Sigmoid colon (tissue), 7 donors: ENCODE results near the gene ANXA3. TPM values are rescaled to one million over a fixed set of nuclear protein-coding genes. Genes with fewer than 3 reads are reported as not detected.
A peak's percentile ranks its signal among the peaks of the same experiment; 100 is the strongest.

Source experiments
- DNase-seq: peaks from one replicate; pipeline ENCODE4 v3.0.0-alpha.2; 2019
- H3K27ac ChIP-seq, 4 donors: fragments of 200-600 bp; sonication (generic); one replicate each; pipeline ENCODE4 v1.5.1; 2016 to 2019; ENCODE audit warnings: mild to moderate bottlenecking in 1 of 4
- H3K27me3 ChIP-seq, 3 donors: fragments of 200-600 bp; sonication (generic); one replicate each; pipeline ENCODE4 v1.5.1; 2019; ENCODE audit warnings: mild to moderate bottlenecking in 1 of 3
- H3K36me3 ChIP-seq, 4 donors: fragments of 200-600 bp; sonication (generic); one replicate each; pipeline ENCODE4 v1.5.1; 2016 to 2019
- H3K4me1 ChIP-seq, 4 donors: fragments of 200-600 bp; sonication (generic); one replicate each; pipeline ENCODE4 v1.5.1; 2017 to 2019
- H3K4me3 ChIP-seq, 4 donors: fragments of 200-600 bp; sonication (generic); one replicate each; pipeline ENCODE4 v1.5.1; 2017 to 2019; ENCODE audit warnings: mild to moderate bottlenecking in 2 of 4, moderate library complexity in 1 of 4
- H3K9me3 ChIP-seq, 4 donors: fragments of 200-600 bp in 3 of 4; sonication (generic) in 3 of 4; one replicate each; pipeline versions ENCODE4 v1.5.1 to v1.6.1; 2013 to 2019
- EP300 ChIP-seq, 4 donors: sonication (generic); formaldehyde crosslinking; IDR thresholded peaks; one replicate each; pipeline ENCODE4 v1.6.1; 2017; ENCODE audit warnings: antibody characterized with exemption in 4 of 4
- POLR2A ChIP-seq, 2 donors: fragments of 450-650 bp; IDR thresholded peaks; one replicate each; pipeline ENCODE4 v1.6.1; 2016; ENCODE audit warnings: antibody characterized with exemption in 2 of 2, mild to moderate bottlenecking in 2 of 2, moderate library complexity in 2 of 2
- POLR2AphosphoS5 ChIP-seq, 4 donors: sonication (generic); formaldehyde crosslinking; IDR thresholded peaks; one replicate each; pipeline ENCODE4 v1.6.1; 2017; ENCODE audit warnings: antibody characterized with exemption in 4 of 4
- WGBS, 2 donors: extraction: QIAGEN DNeasy Blood & Tissue Kit; methylation state at CpG; one replicate each; pipeline ENCODE4 v1.1.7; 2013; 5-methylcytosine and 5-hydroxymethylcytosine counted together
- intact Hi-C: fragments of 100-400 bp; cut with DNase I; formaldehyde crosslinking; loops from one replicate; pipeline ENCODE4 v1.15.1; 2023
- polyA plus RNA-seq, 3 donors: library from polyadenylated mRNA; stranded (reverse); fragments of 200-250 nt; gene quantifications; one replicate each; pipeline ENCODE4 v1.2.3, GENCODE V29; 2013
- total RNA-seq, 4 donors: library from RNA; depleted of rRNA; stranded (reverse); fragments of >200 nt; gene quantifications; one replicate each; pipeline ENCODE4 v1.1.0, GENCODE V29; 2016
- TF ChIP-seq, protein P1 (sequence below), 4 experiments: fragments of 450-650 bp in 3 of 4; fragments of 200-600 bp in 1 of 4; IDR thresholded peaks; one replicate each; pipeline ENCODE4 v1.5.1; 2016 to 2019; ENCODE audit warnings: antibody characterized with exemption in 4 of 4, mild to moderate bottlenecking in 3 of 4, moderate library complexity in 2 of 4
- donor health status: healthy with polysubstance abuse.
- donor health status: Bipolar disorder and iron deficiency.
- donor health status: healthy.

The ANXA3 gene
- total and polyA plus RNA-seq, 7 donors = 17.8 to 109 (median 46.4) TPM

DNA sequence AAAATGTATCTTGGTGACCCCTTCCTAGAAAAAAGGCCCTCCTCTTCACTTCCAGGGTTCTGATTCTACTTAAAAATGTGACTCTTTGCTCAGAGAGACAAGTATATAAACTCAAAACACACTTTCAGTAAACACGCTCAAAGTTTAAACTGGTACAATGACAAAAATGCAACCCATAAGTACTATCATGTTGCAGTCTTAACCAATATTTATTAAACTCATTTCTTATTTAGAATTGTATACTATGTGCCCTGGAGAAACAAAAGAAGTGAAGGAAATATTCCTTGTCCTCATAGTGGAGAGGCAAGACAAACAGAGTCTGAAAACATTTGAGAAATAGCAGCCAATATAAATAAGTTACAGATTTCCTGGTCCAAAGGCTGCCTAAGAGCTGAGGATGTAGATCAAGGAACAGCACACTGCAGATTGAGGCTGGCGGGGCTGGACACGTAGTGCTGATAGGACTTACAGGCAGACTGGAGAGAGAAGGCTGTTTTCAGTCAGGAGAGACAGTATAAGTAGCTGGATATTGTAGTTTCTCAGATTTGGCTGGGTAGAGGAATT, 39.1 kb upstream of the ANXA3 start:
- Histone ChIP-seq H3K36me3 (peaks cover 0 to 10% (median 0%) of the 10 kb centered on the region in 4 donors), H3K27me3 (no peaks in the 10 kb centered on the region), H3K4me3 (no peak overlapping the region), H3K27ac (no peak overlapping the region), H3K4me1 (no peaks in the 10 kb centered on the region), H3K9me3 (no peaks in the 10 kb centered on the region)
- 16 to 61% methylated on average over 3 of the region's 3 CpGs for WGBS, 2 donors
- TF ChIP-seq, protein P1, sequence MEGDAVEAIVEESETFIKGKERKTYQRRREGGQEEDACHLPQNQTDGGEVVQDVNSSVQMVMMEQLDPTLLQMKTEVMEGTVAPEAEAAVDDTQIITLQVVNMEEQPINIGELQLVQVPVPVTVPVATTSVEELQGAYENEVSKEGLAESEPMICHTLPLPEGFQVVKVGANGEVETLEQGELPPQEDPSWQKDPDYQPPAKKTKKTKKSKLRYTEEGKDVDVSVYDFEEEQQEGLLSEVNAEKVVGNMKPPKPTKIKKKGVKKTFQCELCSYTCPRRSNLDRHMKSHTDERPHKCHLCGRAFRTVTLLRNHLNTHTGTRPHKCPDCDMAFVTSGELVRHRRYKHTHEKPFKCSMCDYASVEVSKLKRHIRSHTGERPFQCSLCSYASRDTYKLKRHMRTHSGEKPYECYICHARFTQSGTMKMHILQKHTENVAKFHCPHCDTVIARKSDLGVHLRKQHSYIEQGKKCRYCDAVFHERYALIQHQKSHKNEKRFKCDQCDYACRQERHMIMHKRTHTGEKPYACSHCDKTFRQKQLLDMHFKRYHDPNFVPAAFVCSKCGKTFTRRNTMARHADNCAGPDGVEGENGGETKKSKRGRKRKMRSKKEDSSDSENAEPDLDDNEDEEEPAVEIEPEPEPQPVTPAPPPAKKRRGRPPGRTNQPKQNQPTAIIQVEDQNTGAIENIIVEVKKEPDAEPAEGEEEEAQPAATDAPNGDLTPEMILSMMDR (IDR thresholded peaks at IDR 0.05) = no peak
- TF ChIP-seq POLR2A (IDR thresholded peaks at IDR 0.05) (no peak), POLR2AphosphoS5 (IDR thresholded peaks at IDR 0.05) (no peak), EP300 (IDR thresholded peaks at IDR 0.05) (no peak)
- DNase-seq = no peak
- intact Hi-C loops = loop anchor here (10.0 kb wide), 1 partner anchor 458 kb away; the partner anchor contains the start of gene FRAS1

DNA sequence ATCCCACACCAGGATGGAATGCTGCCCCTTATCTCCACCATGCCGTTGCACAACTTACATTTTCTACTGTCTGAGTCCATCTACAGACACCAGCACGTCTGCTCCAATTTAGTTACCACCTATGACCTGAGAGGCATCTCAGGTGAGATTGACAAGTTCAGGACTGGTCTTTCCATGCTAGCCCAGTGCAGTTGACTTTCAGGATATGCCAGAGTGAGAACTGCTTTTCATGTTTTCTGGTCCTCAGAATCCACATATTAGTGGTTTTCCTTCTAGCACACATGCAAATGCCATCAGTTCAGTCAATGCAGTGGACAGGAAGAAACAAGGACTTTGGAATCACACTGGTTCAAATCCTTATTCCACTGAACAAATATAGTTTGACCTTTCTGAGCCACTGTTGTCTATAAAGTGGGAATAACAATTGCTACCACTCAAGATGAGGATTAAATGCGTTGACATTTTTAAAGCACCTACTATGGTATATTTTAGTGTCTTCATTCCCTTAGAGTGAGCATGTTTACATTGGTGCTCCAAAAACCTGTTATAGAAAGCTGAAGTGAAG, 38.1 kb upstream of the ANXA3 start:
- intact Hi-C loops = loop anchor here (10.0 kb wide), 1 partner anchor 459 kb away; the partner anchor contains the start of gene FRAS1
- no peak overlapping the region for H3K27ac ChIP-seq
- TF ChIP-seq POLR2AphosphoS5 (IDR thresholded peaks at IDR 0.05) = no peak
- TF ChIP-seq, protein P1 (IDR thresholded peaks at IDR 0.05) = no peak
- no peak for TF ChIP-seq POLR2A (IDR thresholded peaks at IDR 0.05)
- TF ChIP-seq EP300 (IDR thresholded peaks at IDR 0.05) = no peak
- peaks cover 0 to 6% (median 0%) of the 10 kb centered on the region in 4 donors for H3K36me3 ChIP-seq
- no peaks in the 10 kb centered on the region for H3K9me3 ChIP-seq
- WGBS, 2 donors = 61 to 80% methylated on average over 3 of the region's 3 CpGs
- no peak for DNase-seq
- H3K4me3 ChIP-seq = no peak overlapping the region
- no peaks in the 10 kb centered on the region for H3K4me1 ChIP-seq
- H3K27me3 ChIP-seq = no peaks in the 10 kb centered on the region

DNA sequence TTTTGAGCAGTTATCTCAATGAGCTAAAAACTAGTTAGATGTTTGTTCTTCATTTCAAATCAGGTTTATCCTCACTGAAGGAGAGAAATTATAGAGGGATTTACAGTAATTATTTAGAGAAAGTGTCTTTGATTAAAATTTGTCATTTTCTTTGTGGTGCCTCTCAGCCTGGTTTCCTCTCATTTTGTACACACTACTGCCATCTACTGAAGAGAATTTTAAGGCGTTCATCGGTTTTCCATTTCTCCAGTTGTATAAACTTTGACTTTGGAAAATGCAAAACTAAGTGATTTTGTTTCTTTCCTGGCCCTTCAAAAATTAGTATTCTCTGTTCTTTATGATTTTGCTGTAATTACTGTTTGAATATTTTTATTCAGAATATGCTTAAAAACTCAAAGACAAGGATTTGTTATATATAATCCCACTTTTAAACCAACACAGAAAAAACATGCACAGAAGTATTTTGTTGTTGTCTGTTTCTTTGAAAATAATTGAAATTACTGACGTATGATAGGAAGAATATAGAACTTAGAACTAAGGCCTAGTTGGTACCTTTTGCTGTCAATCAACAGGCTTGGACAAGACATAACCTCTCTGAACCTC, 34.4 kb upstream of the ANXA3 start:
- no peak overlapping the region for H3K4me3 ChIP-seq
- TF ChIP-seq, protein P1 (IDR thresholded peaks at IDR 0.05) = peak in 3 of 4 experiments; percentile 28 to 50 (median 44)
- no peak for TF ChIP-seq EP300 (IDR thresholded peaks at IDR 0.05)
- H3K9me3 ChIP-seq = no peaks in the 10 kb centered on the region
- no peak overlapping the region for H3K27ac ChIP-seq
- peaks cover 0 to 13% (median 2%) of the 10 kb centered on the region in 4 donors for H3K4me1 ChIP-seq
- no peak for DNase-seq
- WGBS, 2 donors = 9 to 30% methylated on average over 3 of the region's 3 CpGs
- intact Hi-C loops = loop anchor here (2.0 to 10.0 kb wide), 2 partner anchors 462 to 556 kb away; partner anchors contain the start of gene FRAS1
- H3K36me3 ChIP-seq = no peaks in the 10 kb centered on the region
- H3K27me3 ChIP-seq = no peaks in the 10 kb centered on the region

DNA sequence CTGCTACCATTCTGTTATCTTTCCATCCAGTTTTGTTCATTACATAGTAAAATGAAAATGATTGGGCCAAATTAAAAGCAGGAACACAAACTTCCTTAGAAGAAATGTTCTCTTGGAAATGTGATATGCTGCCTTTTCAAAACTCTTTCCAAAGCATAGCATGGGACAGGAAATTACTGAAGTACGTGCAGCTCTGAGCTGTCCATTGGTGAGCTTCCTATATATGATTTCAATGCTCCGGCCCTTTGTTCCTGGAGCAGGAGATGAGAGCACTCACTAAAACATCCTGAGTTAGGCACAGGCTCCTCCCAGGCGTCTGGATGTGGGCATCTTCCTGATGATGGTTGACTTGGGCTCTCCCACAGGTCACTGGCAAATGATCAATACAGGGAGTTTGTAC, 33.0 kb upstream of the ANXA3 start:
- Histone ChIP-seq H3K27ac (no peak overlapping the region), H3K9me3 (no peaks in the 10 kb centered on the region), H3K4me1 (peaks cover 0 to 13% (median 2%) of the 10 kb centered on the region in 4 donors), H3K27me3 (no peaks in the 10 kb centered on the region), H3K36me3 (no peaks in the 10 kb centered on the region), H3K4me3 (no peak overlapping the region)
- 83 to 86% methylated on average over 3 of the region's 3 CpGs for WGBS, 2 donors
- no peak for DNase-seq
- intact Hi-C loops = loop anchor here (10.0 kb wide), 1 partner anchor 464 kb away; the partner anchor contains the start of gene FRAS1
- TF ChIP-seq, protein P1 (IDR thresholded peaks at IDR 0.05) = no peak
- TF ChIP-seq EP300 (IDR thresholded peaks at IDR 0.05) = no peak
- TF ChIP-seq POLR2AphosphoS5 (IDR thresholded peaks at IDR 0.05) = no peak
- no peak for TF ChIP-seq POLR2A (IDR thresholded peaks at IDR 0.05)
